Tibial nerve (tissue), 3 donors: ENCODE results near the gene ANO3.

ENCODE experiments used
- EP300 ChIP-seq, 2 donors: sonication (generic); formaldehyde crosslinking; IDR thresholded peaks; one replicate each; pipeline ENCODE4 v1.6.1; 2017; ENCODE audit warnings: antibody characterized with exemption in 2 of 2, mild to moderate bottlenecking in 1 of 2
- POLR2A ChIP-seq, 2 donors: fragments of 450-650 bp; IDR thresholded peaks; one replicate each; pipeline ENCODE4 v1.6.1; 2017; ENCODE audit warnings: antibody characterized with exemption in 2 of 2, mild to moderate bottlenecking in 2 of 2, moderate library complexity in 2 of 2

DNA sequence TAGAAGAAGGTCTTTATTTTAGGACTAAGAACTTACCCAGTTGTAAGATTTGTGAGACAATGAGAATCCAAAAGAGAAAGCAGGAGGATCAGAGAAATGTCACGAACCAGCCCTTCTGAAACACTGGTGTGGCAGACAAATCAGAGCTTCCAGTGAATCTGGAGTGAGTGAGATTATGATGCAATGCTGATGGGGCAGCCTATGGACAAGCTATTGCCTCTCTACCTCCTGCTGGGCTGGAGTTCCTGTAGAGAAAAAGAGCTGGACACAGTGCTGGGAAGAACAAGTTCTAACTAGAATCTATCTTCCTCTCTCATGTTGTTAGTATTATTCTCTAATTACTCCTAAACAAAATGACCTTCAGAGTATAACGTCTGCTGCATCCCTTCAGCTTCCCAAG lies 12.0 kb upstream of the ANO3 start:
- TF ChIP-seq EP300 (IDR thresholded peaks at IDR 0.05) (no peak), POLR2A (IDR thresholded peaks at IDR 0.05) (no peak)
